ENCODE data around the gene PSMB5.

PSMB5 gene

DNA sequence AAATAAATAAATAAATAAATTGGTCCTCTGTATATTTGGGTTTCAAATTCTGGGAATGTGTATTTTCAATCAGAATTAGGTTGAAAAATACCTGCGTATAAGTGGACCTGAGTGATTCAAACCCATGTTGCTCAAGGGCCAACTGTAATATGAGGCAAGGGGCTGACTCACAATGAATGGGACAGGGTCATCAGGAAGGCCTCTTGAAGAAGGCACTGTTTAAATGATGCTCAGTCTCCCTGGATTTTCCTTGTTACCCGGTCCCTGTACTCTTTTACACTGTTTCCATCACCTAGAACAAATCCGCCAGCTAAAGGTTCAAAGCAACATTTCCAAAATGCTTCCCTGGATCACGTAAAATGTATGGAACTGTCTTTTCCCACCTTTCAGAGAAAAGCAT is 3.8 kb downstream of the PSMB5 start:
- no peak overlapping the region for H3K27ac ChIP-seq
- H3K4me3 ChIP-seq: no peak overlapping the region
- TF ChIP-seq Cebpa-rat (IDR thresholded peaks at IDR 0.05): no peak
- H4K20me1 ChIP-seq: peaks cover 0 to 39% (median 20%) of the 10 kb centered on the region in 11 experiments; a peak in 14 of 22 replicates
- H3K4me1 ChIP-seq: peaks cover 36 to 62% (median 48%) of the 10 kb centered on the region in 10 experiments
- peaks cover 59 to 77% (median 75%) of the 10 kb centered on the region in 11 experiments for H3K36me3 ChIP-seq
- H3K9me3 ChIP-seq (replicated peaks in 1 of 11): no peaks in the 10 kb centered on the region
- H3K9ac ChIP-seq: no peak overlapping the region
- H3K4me2 ChIP-seq: no peak overlapping the region
- H3K27me3 ChIP-seq: no peaks in the 10 kb centered on the region

DNA sequence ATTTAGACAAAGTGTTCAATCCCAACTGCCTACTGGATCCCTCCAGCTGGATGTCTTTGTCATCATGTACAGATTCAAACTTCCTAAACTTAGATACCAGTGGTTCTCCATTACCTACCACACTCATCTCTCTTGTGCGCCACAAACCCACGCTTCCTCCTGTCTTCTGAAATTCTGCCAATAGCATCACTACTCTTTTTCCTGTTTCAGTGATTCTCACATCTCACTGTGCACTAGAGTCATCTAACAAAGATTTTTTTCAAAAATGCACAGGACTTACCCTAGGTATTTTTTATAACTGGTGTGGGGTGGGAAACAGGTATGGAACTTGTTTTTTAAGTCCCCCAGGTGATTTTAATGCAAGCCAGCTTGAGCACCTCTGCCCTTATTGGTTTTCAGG is 5.9 kb downstream of the PSMB5 start:
- no peak overlapping the region; a peak in 1 of 20 replicates for H3K4me3 ChIP-seq
- H3K4me1 ChIP-seq: peaks cover 28 to 66% (median 42%) of the 10 kb centered on the region in 10 experiments
- no peaks in the 10 kb centered on the region for H3K9me3 ChIP-seq (replicated peaks in 1 of 11)
- H4K20me1 ChIP-seq: peaks cover 0 to 60% (median 35%) of the 10 kb centered on the region in 11 experiments; a peak in 16 of 22 replicates
- H3K9ac ChIP-seq: peak overlapping the region in 2 of 11 experiments; percentile 5 to 10; a peak in 1 of 22 replicates
- peaks cover 79 to 98% (median 95%) of the 10 kb centered on the region in 11 experiments for H3K36me3 ChIP-seq
- H3K4me2 ChIP-seq: peak overlapping the region; percentile 39 to 73 (median 54); a peak in 21 of 22 replicates
- 0 out of 22 replicates have a peak overlapping the region, but pooled peaks of 1 of the 11 experiments have one; percentile 3 for H3K27ac ChIP-seq
- no peak for TF ChIP-seq Cebpa-rat (IDR thresholded peaks at IDR 0.05)
- no peaks in the 10 kb centered on the region for H3K27me3 ChIP-seq

DNA sequence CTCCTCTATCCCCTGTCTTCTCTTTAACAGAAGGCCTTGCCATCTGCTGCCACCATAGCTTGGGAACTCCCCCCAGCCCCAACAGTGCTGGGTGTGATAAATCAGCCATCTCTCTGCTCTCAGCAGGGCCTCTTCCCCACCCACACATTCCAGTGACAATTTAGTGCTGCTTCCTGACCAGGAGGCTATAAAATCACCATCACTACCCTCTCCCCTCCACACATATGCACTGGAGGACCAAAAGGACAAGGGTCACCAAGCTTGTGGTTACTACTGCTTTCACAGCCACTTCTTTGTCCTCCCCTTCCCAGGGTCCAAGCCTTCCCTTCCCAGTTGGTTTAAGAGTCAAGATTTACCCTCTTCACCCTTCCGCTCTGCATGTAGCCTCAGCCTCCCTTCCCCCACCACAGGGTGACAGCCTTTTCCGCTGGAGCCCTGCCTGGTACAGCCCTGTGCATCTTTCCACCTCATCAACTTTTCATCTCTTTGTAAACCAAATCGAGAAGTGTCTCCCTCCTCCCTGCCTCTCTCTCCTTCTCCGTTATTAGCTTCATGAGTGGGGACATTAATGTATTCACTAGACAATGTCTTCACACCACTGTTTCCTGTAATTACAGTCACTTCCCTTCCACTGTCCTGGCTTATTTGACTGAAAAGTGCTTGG is 9.4 kb downstream of the PSMB5 start:
- H3K27ac ChIP-seq: no peak overlapping the region
- peak overlapping the region in 4 of 11 experiments; percentile 11 to 42 (median 36); a peak in 6 of 22 replicates for H3K4me2 ChIP-seq
- H4K20me1 ChIP-seq: peaks cover 0 to 59% (median 36%) of the 10 kb centered on the region in 11 experiments; a peak in 16 of 22 replicates
- H3K4me1 ChIP-seq: peaks cover 13 to 43% (median 22%) of the 10 kb centered on the region in 10 experiments
- TF ChIP-seq Cebpa-rat (IDR thresholded peaks at IDR 0.05): no peak
- H3K27me3 ChIP-seq: no peaks in the 10 kb centered on the region
- peaks cover 62 to 96% (median 85%) of the 10 kb centered on the region in 11 experiments for H3K36me3 ChIP-seq
- no peaks in the 10 kb centered on the region for H3K9me3 ChIP-seq (replicated peaks in 1 of 11)
- peak overlapping the region in 1 of 11 experiments; percentile 19; a peak in 2 of 22 replicates for H3K9ac ChIP-seq
- no peak overlapping the region for H3K4me3 ChIP-seq

DNA sequence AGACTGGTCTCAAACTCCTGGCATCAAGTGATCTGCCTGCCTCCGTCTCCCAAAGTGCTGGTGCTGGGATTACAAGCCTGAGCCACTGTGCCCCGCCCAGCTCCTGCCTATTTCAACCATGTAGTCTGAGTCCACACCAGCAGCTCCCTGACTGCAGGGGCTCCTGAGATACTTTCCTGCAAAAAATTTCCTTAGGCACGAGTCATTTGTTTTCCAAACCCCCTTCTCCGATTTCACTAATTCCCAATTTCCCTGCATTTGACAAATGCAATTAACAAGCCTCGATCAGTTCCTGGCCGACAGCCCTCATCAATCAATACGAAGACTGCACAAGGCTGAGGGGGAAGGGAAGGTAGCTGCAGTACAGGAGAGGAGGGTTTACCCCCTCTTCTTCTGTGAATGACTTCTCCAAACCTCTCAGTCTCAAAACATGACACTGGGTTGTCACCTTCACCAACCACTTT is 10.1 kb downstream of the PSMB5 start:
- peaks cover 62 to 93% (median 83%) of the 10 kb centered on the region in 11 experiments for H3K36me3 ChIP-seq
- no peak overlapping the region for H3K4me3 ChIP-seq
- H3K27ac ChIP-seq: no peak overlapping the region
- peaks cover 0 to 57% (median 36%) of the 10 kb centered on the region in 11 experiments; a peak in 16 of 22 replicates for H4K20me1 ChIP-seq
- no peaks in the 10 kb centered on the region for H3K27me3 ChIP-seq
- TF ChIP-seq Cebpa-rat (IDR thresholded peaks at IDR 0.05): no peak
- no peaks in the 10 kb centered on the region for H3K9me3 ChIP-seq (replicated peaks in 1 of 11)
- peak overlapping the region in 1 of 11 experiments; percentile 42; a peak in 1 of 22 replicates for H3K4me2 ChIP-seq
- peaks cover 13 to 40% (median 22%) of the 10 kb centered on the region in 10 experiments for H3K4me1 ChIP-seq
- no peak overlapping the region; a peak in 1 of 22 replicates for H3K9ac ChIP-seq

DNA sequence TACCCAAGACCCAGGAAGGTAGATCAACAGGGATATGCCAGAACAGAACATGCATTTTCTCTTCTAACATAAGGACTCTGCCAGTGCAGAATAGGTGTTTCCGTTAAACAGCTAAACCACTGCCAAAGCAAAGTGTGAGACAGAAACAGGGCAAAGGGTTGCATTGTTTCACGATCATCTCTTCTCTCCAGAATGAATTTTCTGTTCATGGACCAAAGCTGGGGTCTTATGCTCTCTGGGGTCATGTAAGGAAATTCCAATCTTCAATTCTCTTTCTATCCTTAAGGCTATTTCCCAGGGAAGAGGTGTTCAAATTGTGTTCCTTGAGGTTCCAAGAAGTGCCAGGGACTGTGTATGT is 10.9 kb downstream of the PSMB5 start:
- H3K9ac ChIP-seq: 0 out of 22 replicates have a peak overlapping the region, but pooled peaks of 1 of the 11 experiments have one; percentile 10

DNA sequence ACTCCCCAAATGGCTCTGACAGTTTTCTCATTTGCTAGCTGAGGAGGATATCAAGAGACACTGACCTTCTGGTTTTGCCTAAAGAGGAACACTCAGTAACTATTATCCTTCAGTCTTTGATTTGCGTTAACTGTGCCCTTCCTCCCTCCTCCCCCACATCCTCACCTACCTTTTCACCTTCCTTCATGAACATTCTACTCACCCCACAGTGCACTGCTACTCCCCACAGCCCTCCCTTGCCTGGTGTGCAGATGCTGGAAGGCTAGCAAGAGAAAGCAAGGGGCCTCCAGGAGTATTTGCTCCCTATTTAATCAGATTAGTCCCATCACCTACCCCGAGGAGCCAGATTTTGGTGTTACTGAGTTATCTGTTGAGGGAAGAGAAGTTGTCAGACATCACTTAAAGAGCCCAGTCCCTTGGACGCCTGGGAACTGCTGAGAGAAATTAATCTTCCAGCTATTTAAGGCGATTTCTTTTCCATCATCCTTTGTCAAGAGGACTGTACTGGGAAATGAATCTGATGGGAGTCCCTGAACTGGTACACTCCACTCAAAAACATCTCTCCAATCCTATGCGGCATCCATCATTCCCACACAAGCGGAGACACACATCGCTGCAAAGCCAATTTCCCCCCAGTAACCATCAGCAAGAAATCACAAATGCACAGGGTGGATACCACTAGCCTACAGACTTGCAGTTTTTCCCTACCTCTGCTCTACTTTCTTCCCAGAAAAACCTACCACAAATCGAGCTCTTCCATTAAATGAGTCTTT is 11.5 kb downstream of the PSMB5 start:
- 0 out of 22 replicates have a peak overlapping the region, but pooled peaks of 2 of the 11 experiments have one; percentile 10 to 16 for H3K9ac ChIP-seq
- no peak overlapping the region for H3K27ac ChIP-seq
- H3K4me1 ChIP-seq: peaks cover 0 to 26% (median 9%) of the 10 kb centered on the region in 10 experiments; a peak in 13 of 20 replicates
- TF ChIP-seq Cebpa-rat (IDR thresholded peaks at IDR 0.05): no peak
- no peaks in the 10 kb centered on the region for H3K27me3 ChIP-seq
- H3K9me3 ChIP-seq (replicated peaks in 1 of 11): no peaks in the 10 kb centered on the region
- H3K36me3 ChIP-seq: peaks cover 48 to 79% (median 70%) of the 10 kb centered on the region in 11 experiments
- H3K4me2 ChIP-seq: no peak overlapping the region
- H4K20me1 ChIP-seq: peaks cover 0 to 44% (median 25%) of the 10 kb centered on the region in 11 experiments; a peak in 16 of 22 replicates
- no peak overlapping the region for H3K4me3 ChIP-seq

More for the DNA sequence above, 10.9 kb downstream of the PSMB5 start:
- Histone ChIP-seq H3K9me3 (replicated peaks in 1 of 11) (no peaks in the 10 kb centered on the region), H3K27me3 (no peaks in the 10 kb centered on the region), H3K36me3 (peaks cover 54 to 84% (median 75%) of the 10 kb centered on the region in 11 experiments), H3K4me2 (no peak overlapping the region), H4K20me1 (peaks cover 0 to 49% (median 30%) of the 10 kb centered on the region in 11 experiments; a peak in 16 of 22 replicates), H3K4me1 (peaks cover 4 to 32% (median 13%) of the 10 kb centered on the region in 10 experiments), H3K4me3 (no peak overlapping the region), H3K27ac (no peak overlapping the region)
- TF ChIP-seq Cebpa-rat (IDR thresholded peaks at IDR 0.05): no peak

DNA sequence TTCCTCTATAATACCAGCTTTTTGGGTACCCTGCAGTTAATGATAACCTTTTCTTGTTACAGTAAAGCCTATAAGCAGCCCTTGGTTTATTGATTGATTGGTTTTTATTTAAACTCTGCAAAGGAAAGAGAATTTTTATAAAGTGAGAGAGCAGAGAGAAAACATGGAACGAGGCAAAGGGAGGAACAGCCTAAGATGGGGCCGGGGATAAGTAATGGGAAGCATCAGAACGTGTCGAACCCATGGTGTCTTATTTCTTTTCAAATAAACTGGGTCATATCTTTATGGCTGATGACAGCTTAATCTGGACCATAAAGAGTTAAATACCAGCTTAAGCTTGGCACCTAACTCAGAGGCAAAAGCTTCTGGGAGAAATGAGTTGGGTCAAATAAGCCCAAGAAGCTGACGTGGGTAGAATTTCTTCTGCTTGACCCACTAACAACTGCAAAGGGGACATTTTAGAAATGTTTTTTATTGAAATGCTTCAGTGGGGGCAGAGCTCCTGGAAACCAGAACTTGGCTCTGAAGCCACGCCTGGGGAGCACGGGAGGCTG is 12.7 kb downstream of the PSMB5 start:
- H3K4me3 ChIP-seq: no peak overlapping the region
- no peak overlapping the region for H3K27ac ChIP-seq
- peaks cover 0 to 20% (median 7%) of the 10 kb centered on the region in 10 experiments; a peak in 10 of 20 replicates for H3K4me1 ChIP-seq
- H3K9me3 ChIP-seq (replicated peaks in 1 of 11): no peaks in the 10 kb centered on the region
- TF ChIP-seq Cebpa-rat (IDR thresholded peaks at IDR 0.05): no peak
- peaks cover 0 to 35% (median 21%) of the 10 kb centered on the region in 11 experiments; a peak in 13 of 22 replicates for H4K20me1 ChIP-seq
- H3K9ac ChIP-seq: no peak overlapping the region
- no peak overlapping the region for H3K4me2 ChIP-seq
- H3K27me3 ChIP-seq: no peaks in the 10 kb centered on the region
- peaks cover 38 to 66% (median 57%) of the 10 kb centered on the region in 11 experiments for H3K36me3 ChIP-seq

DNA sequence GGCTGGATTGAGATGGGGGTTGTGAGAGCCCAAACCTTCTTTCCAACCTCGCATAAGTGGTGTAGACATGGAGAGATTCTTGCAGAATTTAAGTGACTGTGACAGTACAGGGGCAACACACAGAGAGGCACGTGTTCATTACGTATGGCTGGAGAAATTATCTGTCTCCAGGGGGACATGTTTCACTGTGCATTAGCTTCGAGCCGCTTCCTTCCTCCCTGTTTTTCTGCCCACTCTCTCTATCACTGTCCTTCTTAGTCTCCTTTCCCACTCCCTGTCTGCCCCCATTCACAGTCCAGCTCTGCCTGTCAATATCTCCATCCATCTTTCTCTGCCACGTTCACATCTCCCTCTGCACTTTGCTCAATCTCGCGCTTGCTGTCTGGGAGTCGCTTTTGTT is 13.3 kb downstream of the PSMB5 start:
- no peaks in the 10 kb centered on the region for H3K9me3 ChIP-seq (replicated peaks in 1 of 11)
- peaks cover 33 to 61% (median 52%) of the 10 kb centered on the region in 11 experiments for H3K36me3 ChIP-seq
- no peaks in the 10 kb centered on the region for H3K27me3 ChIP-seq
- H3K4me2 ChIP-seq: no peak overlapping the region
- H3K27ac ChIP-seq: no peak overlapping the region
- peaks cover 0 to 18% (median 7%) of the 10 kb centered on the region in 10 experiments; a peak in 10 of 20 replicates for H3K4me1 ChIP-seq
- H4K20me1 ChIP-seq: peaks cover 0 to 35% (median 21%) of the 10 kb centered on the region in 11 experiments; a peak in 13 of 22 replicates
- no peak for TF ChIP-seq Cebpa-rat (IDR thresholded peaks at IDR 0.05)
- H3K4me3 ChIP-seq: no peak overlapping the region
- H3K9ac ChIP-seq: no peak overlapping the region

Measured in BLaER1 treated with 17β-estradiol and CSF1 and Interleukin-3, amounts not matched to agents 10 nM and 100 nM (cell line).